SK-N-SH treated with all-trans-retinoic acid at 6 μM for 48 hours (cell line): Measurements from ENCODE around the gene GXYLT1.
A peak's percentile ranks its signal among the peaks of the same experiment; 100 is the strongest.

Experiments used
- ATAC-seq: fragments of 200-7000 bp; cut with Tn5 transposase; 3 replicates; pipeline ENCODE4 v1.9.1; 2020; ENCODE audit warnings: mild to moderate bottlenecking, moderate library complexity
- BACH2 ChIP-seq: fragments of 250-450 bp; sonication (Bioruptor Pico); IDR thresholded peaks from 2 replicates; pipeline ENCODE4 v1.9.0; 2021; ENCODE audit warnings: mild to moderate bottlenecking, borderline replicate concordance
- CREB5 ChIP-seq: fragments of 250-450 bp; sonication (Bioruptor Pico); IDR thresholded peaks from 2 replicates; pipeline ENCODE4 v1.5.1; 2020; ENCODE audit warnings: low read depth, mild to moderate bottlenecking, moderate library complexity
- CSDC2 ChIP-seq: fragments of 250-450 bp; sonication (Bioruptor Pico); IDR thresholded peaks from 2 replicates; pipeline ENCODE4 v1.5.0; 2020; ENCODE audit warnings: mild to moderate bottlenecking, moderate library complexity
- GLIS3 ChIP-seq: fragments of 250-450 bp; sonication (Bioruptor Pico); IDR thresholded peaks from 2 replicates; pipeline ENCODE4 v1.5.0; 2020; ENCODE audit warnings: mild to moderate bottlenecking, moderate library complexity
- ISL1 ChIP-seq: fragments of 250-450 bp; sonication (Bioruptor Pico); IDR thresholded peaks from 2 replicates; pipeline ENCODE4 v2.1.2; 2022; ENCODE audit warnings: mild to moderate bottlenecking, moderate library complexity
- PATZ1 ChIP-seq: fragments of 250-450 bp; sonication (Bioruptor Pico); IDR thresholded peaks from 2 replicates; pipeline ENCODE4 v1.8.0; 2020; ENCODE audit warnings: mild to moderate bottlenecking, moderate library complexity, borderline replicate concordance
- POU6F1 ChIP-seq: fragments of 250-450 bp; sonication (Bioruptor Pico); IDR thresholded peaks from 2 replicates; pipeline ENCODE4 v1.8.0; 2021; ENCODE audit warnings: low read depth, mild to moderate bottlenecking, moderate library complexity, borderline replicate concordance
- PPARA ChIP-seq: fragments of 250-450 bp; sonication (Bioruptor Pico); IDR thresholded peaks from 2 replicates; pipeline ENCODE4 v1.5.0; 2020; ENCODE audit warnings: mild to moderate bottlenecking, borderline replicate concordance
- RARB ChIP-seq: fragments of 250-450 bp; sonication (Bioruptor Pico); IDR thresholded peaks from 2 replicates; pipeline ENCODE4 v1.8.0; 2021; ENCODE audit warnings: mild to moderate bottlenecking, moderate library complexity
- TCF4 ChIP-seq: fragments of 250-450 bp; sonication (Bioruptor Pico); IDR thresholded peaks from 2 replicates; pipeline ENCODE4 v1.8.0; 2021; ENCODE audit warnings: mild to moderate bottlenecking, moderate library complexity, borderline replicate concordance
- TOX ChIP-seq: fragments of 250-450 bp; sonication (Bioruptor Pico); IDR thresholded peaks from 2 replicates; pipeline ENCODE4 v1.8.0; 2021; ENCODE audit warnings: mild to moderate bottlenecking, moderate library complexity, borderline replicate concordance
- TSHZ2 ChIP-seq: fragments of 250-450 bp; sonication (Bioruptor Pico); IDR thresholded peaks from 2 replicates; pipeline ENCODE4 v1.5.0; 2020; ENCODE audit warnings: mild to moderate bottlenecking, moderate library complexity
- ZFP3 ChIP-seq: fragments of 250-450 bp; sonication (Bioruptor Pico); IDR thresholded peaks from 2 replicates; pipeline ENCODE4 v1.5.0; 2020; ENCODE audit warnings: mild to moderate bottlenecking, moderate library complexity
- ZFP30 ChIP-seq: fragments of 450-650 bp; formaldehyde crosslinking; IDR thresholded peaks from 2 replicates; pipeline ENCODE4 v1.5.0; 2022; ENCODE audit warnings: mild to moderate bottlenecking, moderate library complexity
- ZNF565 ChIP-seq: fragments of 450-650 bp; formaldehyde crosslinking; conservative IDR thresholded peaks from 2 replicates; pipeline ENCODE4 v1.5.0; 2020; ENCODE audit warnings: low read depth, mild to moderate bottlenecking, moderate library complexity
- ZNF8 ChIP-seq: fragments of 450-650 bp; formaldehyde crosslinking; IDR thresholded peaks from 2 replicates; pipeline ENCODE4 v1.5.0; 2020; ENCODE audit warnings: mild to moderate bottlenecking, moderate library complexity
- TF ChIP-seq, protein P1 (sequence below): fragments of 250-450 bp; sonication (Bioruptor Pico); IDR thresholded peaks from 2 replicates; pipeline ENCODE4 v1.5.1; 2021; ENCODE audit warnings: mild to moderate bottlenecking, moderate library complexity

The GXYLT1 gene

DNA sequence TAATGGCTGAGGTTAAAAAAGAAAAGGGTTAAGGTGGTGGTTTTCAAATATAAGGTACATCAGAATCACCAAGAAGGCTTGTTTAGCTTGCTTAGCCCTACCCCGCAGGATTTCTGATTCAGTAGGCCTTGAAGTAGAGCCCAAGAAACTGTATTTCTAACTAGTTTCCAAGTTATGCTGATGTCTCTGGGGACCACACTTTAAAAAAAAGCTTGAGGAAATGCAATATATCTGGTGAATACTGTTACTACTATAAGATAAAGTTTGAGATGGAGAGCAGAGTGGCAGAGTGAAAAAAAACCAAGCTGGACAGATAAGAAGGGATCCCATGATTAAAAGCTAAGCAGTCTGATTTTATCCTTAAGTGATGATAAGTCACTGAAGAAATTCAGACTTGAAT, 18.3 kb upstream of the GXYLT1 start:
- TF ChIP-seq ISL1 (peak; percentile 30; the same call in 1 of the 2 replicates), POU6F1 (CRISPR knock-in tag) (no peak), TCF4 (CRISPR knock-in tag) (no peak), PPARA (CRISPR knock-in tag) (no peak)
- no peak; the same call in 2 of the 3 replicates for ATAC-seq

DNA sequence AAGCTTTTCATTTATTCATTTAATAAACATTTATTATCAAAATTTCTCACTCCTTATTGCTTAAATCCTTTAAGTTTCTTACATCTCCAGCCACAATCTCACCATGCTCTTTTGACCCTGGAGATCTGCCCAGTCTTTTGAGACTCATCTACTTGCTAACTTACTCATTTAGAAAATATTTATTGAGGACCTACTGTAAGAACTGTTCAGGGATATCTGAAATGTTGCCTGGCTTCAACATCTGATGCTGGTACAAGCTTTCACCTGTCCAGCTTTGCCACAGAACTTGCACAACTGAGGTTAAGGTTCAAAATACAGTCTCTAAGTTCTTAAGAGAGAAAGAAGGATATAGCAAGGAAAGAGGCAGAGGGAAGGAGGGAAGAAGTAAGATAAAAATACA, 17.5 kb upstream of the GXYLT1 start:
- no peak for TF ChIP-seq ZFP3 (CRISPR knock-in tag)
- no peak for TF ChIP-seq BACH2 (CRISPR knock-in tag)
- no peak for TF ChIP-seq ZNF8 (CRISPR knock-in tag)
- no peak for TF ChIP-seq ZFP30 (CRISPR knock-in tag)
- TF ChIP-seq CSDC2, result no peak
- TF ChIP-seq CREB5, result no peak
- ATAC-seq, result peak; percentile 56; the same call in 2 of the 3 replicates

DNA sequence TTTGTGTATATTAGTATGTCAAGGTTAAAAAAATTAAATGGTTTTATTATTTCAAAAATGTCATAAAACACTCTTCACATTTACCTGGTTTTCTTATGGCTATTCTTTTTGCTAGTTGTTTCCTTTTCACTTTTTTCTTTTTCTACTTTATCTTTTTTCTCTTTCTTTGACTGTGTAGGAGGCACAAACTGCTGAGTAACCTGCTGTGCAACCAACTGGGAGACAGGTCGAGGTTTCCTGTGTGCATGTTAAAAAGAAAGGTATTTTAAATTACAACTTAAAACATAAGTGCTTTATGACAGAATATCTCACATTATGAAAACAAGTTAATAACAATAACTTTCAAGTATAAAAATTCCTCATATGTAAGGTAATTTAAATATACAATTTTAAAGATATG, 16.9 kb upstream of the GXYLT1 start:
- TF ChIP-seq TOX (CRISPR knock-in tag) (no peak), RARB (CRISPR knock-in tag) (no peak), GLIS3 (CRISPR knock-in tag) (no peak), TSHZ2 (no peak), PATZ1 (no peak), ISL1 (no peak), POU6F1 (CRISPR knock-in tag) (no peak), ZFP3 (CRISPR knock-in tag) (no peak), CREB5 (no peak), ZNF565 (CRISPR knock-in tag) (no peak)
- TF ChIP-seq, protein P1, sequence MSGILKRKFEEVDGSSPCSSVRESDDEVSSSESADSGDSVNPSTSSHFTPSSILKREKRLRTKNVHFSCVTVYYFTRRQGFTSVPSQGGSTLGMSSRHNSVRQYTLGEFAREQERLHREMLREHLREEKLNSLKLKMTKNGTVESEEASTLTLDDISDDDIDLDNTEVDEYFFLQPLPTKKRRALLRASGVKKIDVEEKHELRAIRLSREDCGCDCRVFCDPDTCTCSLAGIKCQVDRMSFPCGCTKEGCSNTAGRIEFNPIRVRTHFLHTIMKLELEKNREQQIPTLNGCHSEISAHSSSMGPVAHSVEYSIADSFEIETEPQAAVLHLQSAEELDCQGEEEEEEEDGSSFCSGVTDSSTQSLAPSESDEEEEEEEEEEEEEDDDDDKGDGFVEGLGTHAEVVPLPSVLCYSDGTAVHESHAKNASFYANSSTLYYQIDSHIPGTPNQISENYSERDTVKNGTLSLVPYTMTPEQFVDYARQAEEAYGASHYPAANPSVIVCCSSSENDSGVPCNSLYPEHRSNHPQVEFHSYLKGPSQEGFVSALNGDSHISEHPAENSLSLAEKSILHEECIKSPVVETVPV (CRISPR knock-in tag), result no peak
- ATAC-seq, result no peak
